Activated naive CD4-positive, alpha-beta T cell treated with Interleukin-2 at 50 U/mL for 16 hours (primary cell): ENCODE data around the gene UGT1A7.
"Not testable (repeated sequence)": the region's sequence is repeated elsewhere in the genome, so short reads cannot be mapped to it uniquely, and the experiment has no call there.

ENCODE experiments used
- DNase-seq: peaks from one replicate; pipeline ENCODE4 v3.0.0-alpha.2; 2020

UGT1A7 gene

GRCh38 chr2:233718552-233718951 lies 36.9 kb downstream of the UGT1A7 start, which contains the start of gene UGT1A4:
TSS of gene UGT1A4 (plus strand) at chr2:233718736. CDS start at chr2:233718821, 85 bp downstream.
- DNase-seq, result no peak

GRCh38 chr2:233728723-233729301 lies 47.1 kb downstream of the UGT1A7 start, which contains the start of gene UGT1A3:
TSS of gene UGT1A3 (plus strand) at chr2:233729042. CDS start at chr2:233729127, 85 bp downstream.
- DNase-seq, result no peak

DNA sequence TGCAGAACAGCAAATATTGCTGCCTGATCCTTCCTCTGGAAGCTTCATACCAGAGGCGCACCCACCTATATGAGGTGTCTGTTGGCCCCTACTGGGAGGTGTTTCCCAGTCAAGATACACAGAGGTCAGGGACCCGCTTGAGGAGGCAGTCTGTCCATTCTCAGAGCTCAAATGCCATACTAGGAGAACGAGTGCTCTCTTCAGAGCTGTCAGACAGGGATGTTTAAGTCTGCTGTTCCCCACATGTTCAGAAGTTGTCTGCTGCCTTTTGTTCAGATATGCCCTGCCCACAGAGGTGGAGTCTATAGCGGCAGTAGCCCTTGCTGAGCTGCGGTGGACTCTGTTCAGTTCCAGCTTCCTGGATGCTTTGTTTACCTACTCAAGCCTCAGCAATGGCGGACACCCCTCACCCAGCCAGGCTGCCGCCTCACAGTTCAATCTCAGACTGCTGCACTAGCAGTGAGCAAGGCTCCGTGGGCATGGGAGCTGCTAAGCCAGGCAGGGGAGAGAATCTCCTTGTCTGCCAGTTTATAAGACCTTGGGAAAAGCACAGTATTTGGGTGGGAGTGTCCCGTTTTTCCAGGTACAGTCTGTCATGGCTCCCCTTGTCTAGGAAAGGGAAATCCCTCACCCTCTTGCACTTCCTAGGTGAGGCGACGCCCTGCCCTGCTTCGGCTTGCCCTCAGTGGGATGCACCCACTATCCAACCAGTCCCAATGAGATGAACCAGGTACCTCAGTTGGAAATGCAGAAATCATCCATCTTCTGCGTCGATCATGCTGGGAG lies 55.4 kb downstream of the UGT1A7 start:
- not testable (repeated sequence) for DNase-seq

GRCh38 chr2:233740870-233741269 lies 59.2 kb downstream of the UGT1A7 start:
- no peak for DNase-seq

GRCh38 chr2:233743464-233744259 lies 62.0 kb downstream of the UGT1A7 start:
- DNase-seq, result no peak

DNA sequence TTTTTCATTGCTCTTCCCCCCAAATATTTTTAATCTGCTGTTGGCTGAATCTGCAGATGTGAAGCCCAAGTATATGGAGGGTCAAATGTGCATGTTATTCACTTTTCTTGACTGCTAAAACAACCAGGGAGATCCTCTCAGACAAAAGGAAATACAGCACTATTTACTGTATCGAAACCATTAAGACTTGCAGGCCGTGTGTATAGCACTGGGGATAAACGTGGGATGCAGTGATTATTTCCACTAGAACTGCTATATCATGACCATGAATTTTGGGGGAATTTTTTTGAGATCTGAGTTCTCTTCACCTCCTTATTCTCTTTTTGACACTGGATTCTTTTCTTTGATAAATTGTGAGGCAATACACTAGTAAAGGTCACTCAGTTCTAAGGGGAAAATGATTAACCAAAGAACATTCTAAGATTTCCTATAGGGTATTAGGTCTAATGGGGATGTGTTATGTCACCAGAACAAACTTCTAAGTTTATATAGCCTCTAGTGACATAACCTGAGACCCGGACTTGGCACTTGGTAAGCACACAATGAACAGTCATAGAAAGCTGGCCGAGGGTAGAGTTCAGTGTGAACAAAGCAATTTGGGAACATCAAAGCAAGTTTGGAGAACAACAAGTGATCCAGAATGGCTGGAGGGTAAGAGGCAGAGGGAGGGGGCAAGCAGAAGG lies 63.5 kb downstream of the UGT1A7 start:
- DNase-seq, result no peak

DNA sequence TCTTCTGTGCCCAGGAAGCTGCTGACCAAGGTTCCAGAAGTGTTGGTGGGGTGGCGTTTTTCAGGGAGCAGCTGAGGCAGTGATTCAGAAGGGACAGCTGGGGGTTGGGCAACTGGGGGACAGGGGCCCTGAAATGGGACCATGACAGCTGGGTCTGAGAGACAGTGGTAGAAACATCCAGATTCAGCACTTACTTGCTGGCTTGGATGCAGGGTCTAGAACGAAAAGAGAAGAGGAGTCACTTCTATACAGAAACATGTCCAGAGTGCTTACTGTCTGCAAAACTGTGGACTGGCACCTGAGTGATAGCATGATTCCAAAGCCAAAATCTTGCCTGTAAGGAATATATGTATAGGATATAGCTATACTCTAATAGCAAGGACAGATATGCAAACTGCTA lies 64.1 kb downstream of the UGT1A7 start:
- not testable (repeated sequence) for DNase-seq

GRCh38 chr2:233746475-233747282 lies 65.0 kb downstream of the UGT1A7 start:
- no peak for DNase-seq

- no peak for DNase-seq
Measured at GRCh38 chr2:233747283-233747544, 65.5 kb downstream of the UGT1A7 start.

DNA sequence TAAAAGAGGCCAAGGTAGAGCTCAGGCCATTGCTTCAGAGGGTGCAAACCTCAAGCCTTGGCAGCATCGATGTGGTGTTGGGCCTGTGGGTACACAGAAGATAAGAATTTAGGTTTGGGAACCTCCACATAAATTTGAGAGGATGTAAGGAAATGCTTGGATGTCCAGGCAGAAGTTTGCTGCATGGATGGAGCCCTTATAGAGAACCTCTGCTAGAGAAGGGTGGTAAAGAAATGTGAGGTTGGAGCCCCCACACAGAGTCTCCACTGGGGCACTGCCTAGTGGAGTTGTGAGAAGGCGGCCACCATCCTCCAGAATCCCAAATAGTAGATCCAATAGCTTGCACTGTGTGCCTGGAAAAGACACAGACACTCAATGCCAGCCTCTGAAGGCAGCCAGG lies 69.0 kb downstream of the UGT1A7 start:
- DNase-seq, result not testable (repeated sequence)

- DNase-seq, result not testable (repeated sequence)
Measured at GRCh38 chr2:233751212-233752009, 69.7 kb downstream of the UGT1A7 start.

DNA sequence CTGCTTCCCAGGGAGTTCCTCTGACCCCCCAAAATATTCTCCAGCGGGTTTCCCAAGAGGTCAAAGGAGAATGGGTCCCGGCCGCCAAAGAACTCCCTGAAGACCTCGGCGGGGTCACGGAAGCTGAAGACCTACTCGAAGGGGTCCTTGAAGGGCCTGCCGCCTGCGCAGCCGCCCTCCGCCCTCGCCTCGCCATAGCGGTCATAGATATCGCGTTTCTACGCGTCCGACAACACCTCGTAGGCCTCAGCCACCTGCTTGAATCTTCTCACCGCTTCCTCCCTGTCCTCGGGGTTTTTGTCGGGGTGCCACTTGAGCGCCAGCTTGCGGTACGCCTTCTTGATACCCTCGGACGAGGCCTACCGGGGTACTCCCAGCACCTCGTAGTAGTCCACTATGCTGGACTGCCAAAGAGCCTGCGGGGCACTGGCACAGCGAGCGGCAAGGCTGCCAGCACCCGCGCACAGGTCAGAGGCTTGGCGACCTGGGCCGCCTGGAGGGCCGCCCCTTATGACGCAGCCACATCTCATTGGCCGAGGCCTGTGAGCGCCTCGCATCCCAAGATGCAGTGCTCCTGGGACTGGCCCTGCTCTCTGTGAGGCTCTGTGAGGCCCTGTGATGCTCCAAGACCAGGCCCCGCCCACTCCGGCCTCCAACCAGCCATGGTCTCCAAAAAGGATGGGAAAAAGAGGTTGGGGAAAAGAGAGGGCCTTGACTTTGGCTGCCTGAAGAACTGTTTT lies 73.3 kb downstream of the UGT1A7 start:
- no peak for DNase-seq

DNA sequence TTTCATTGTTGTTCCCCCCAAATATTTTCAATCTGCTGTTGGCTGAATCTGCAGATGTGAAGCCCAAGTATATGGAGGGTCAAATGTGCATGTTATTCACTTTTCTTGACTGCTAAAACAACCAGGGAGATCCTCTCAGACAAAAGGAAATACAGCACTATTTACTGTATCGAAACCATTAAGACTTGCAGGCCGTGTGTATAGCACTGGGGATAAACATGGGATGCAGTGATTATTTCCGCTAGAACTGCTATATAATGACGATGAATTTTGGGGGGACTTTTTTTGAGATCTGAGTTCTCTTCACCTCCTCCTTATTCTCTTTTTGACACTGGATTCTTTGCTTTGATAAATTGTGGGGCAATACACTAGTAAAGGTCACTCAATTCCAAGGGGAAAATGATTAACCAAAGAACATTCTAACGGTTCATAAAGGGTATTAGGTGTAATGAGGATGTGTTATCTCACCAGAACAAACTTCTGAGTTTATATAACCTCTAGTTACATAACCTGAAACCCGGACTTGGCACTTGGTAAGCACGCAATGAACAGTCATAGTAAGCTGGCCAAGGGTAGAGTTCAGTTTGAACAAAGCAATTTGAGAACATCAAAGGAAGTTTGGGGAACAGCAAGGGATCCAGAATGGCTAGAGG lies 74.9 kb downstream of the UGT1A7 start:
- no peak for DNase-seq

- no peak for DNase-seq
Measured at GRCh38 chr2:233758141-233758540, 76.4 kb downstream of the UGT1A7 start.

GRCh38 chr2:233758849-233759248 lies 77.1 kb downstream of the UGT1A7 start:
- DNase-seq, result no peak

DNA sequence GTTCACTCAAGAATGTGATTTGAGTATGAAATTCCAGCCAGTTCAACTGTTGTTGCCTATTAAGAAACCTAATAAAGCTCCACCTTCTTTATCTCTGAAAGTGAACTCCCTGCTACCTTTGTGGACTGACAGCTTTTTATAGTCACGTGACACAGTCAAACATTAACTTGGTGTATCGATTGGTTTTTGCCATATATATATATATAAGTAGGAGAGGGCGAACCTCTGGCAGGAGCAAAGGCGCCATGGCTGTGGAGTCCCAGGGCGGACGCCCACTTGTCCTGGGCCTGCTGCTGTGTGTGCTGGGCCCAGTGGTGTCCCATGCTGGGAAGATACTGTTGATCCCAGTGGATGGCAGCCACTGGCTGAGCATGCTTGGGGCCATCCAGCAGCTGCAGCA lies 78.3 kb downstream of the UGT1A7 start, which contains the start of gene UGT1A1:
Gene UGT1A1, plus strand, starts transcription at position 228 of the 400 bp plus-strand sequence. Its CDS starts 18 bp downstream, at position 246.
- no peak for DNase-seq

DNA sequence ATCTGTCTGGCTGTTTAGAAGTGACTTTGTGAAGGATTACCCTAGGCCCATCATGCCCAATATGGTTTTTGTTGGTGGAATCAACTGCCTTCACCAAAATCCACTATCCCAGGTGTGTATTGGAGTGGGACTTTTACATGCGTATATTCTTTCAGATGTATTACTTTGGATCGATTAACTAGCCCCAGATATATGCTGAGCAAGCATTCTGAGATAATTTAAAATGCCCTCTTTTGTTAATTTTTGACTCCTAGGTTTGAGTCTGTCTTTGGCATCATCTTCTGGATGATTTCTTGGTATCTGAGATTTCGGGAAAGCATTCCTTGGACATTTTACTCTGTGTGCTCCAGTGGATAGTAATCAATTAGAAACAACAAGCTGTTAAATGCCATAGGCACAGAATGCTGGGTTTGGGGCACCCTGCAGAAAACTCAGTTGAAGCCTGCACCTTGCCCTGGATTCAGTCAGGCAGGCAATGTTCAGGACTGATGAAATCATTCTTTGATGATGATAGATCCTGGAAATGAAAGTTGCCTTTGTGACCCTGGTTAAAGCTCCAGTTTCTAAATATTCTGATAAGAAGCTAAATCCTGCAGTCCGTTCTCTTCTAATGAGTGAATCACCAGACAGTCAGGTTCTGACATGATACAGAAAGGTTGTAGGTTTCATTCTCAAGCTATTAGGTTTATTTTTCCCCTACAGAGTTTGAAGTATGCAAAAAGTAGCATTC lies 79.5 kb downstream of the UGT1A7 start:
- DNase-seq, result no peak

GRCh38 chr2:233764264-233764663 lies 82.6 kb downstream of the UGT1A7 start:
- no peak for DNase-seq

GRCh38 chr2:233764761-233765160 lies 83.1 kb downstream of the UGT1A7 start:
- DNase-seq, result no peak
